GM21619 (cell line): ENCODE data around the gene OTOF.
A peak's percentile ranks its signal among the peaks of the same experiment; 100 is the strongest.

Experiments
- ATAC-seq: cut with Tn5 transposase; IDR thresholded peaks from one replicate; pipeline ENCODE4 v1.9.1; 2021; ENCODE audit not compliant: unreplicated experiment

OTOF gene

GRCh38 chr2:26503231-26503880 is 25.4 kb upstream of the OTOF start:
- ATAC-seq: peak; percentile 66

- ATAC-seq: no peak
Measured at GRCh38 chr2:26500406-26500805, 22.5 kb upstream of the OTOF start.

GRCh38 chr2:26495705-26496297 is 17.9 kb upstream of the OTOF start:
- ATAC-seq: no peak

GRCh38 chr2:26494891-26495290 is 17.0 kb upstream of the OTOF start:
- no peak for ATAC-seq

GRCh38 chr2:26494199-26494598 is 16.3 kb upstream of the OTOF start:
- no peak for ATAC-seq

GRCh38 chr2:26493566-26493965 is 15.6 kb upstream of the OTOF start:
- no peak for ATAC-seq

- ATAC-seq: no peak
Measured at GRCh38 chr2:26492749-26493515, 15.0 kb upstream of the OTOF start.

GRCh38 chr2:26491563-26492167 is 13.7 kb upstream of the OTOF start:
- no peak for ATAC-seq

GRCh38 chr2:26489213-26489850 is 11.4 kb upstream of the OTOF start:
- ATAC-seq: no peak

GRCh38 chr2:26488463-26489212 is 10.7 kb upstream of the OTOF start:
- no peak for ATAC-seq

GRCh38 chr2:26487192-26487591 is 9.3 kb upstream of the OTOF start:
- no peak for ATAC-seq

- ATAC-seq: no peak
Measured at GRCh38 chr2:26486789-26487188, 8.9 kb upstream of the OTOF start.

GRCh38 chr2:26485725-26486418 is 7.9 kb upstream of the OTOF start:
- no peak for ATAC-seq

GRCh38 chr2:26485099-26485498 is 7.2 kb upstream of the OTOF start:
- ATAC-seq: no peak

GRCh38 chr2:26484579-26484978 is 6.7 kb upstream of the OTOF start:
- ATAC-seq: no peak

- no peak for ATAC-seq
Measured at GRCh38 chr2:26483957-26484565, 6.1 kb upstream of the OTOF start.

- ATAC-seq: no peak
Measured at GRCh38 chr2:26483516-26483915, 5.6 kb upstream of the OTOF start.

- no peak for ATAC-seq
Measured at GRCh38 chr2:26483027-26483326, 5.1 kb upstream of the OTOF start.

GRCh38 chr2:26482211-26483026 is 4.5 kb upstream of the OTOF start:
- no peak for ATAC-seq
